ENCODE data around the gene LIN28B.
A peak's percentile ranks its signal among the peaks of the same experiment; 100 is the strongest.
"Not testable (repeated sequence)": the region's sequence is repeated elsewhere in the genome, so short reads cannot be mapped to it uniquely, and the experiment has no call there.

The LIN28B gene

GRCh38 chr6:104969785-104970581 is 13.1 kb downstream of the LIN28B start:
- no peaks in the 10 kb centered on the region for H3K36me3 ChIP-seq (replicated peaks)
- in situ Hi-C loops (cut with MboI; ENCODE audit: low sequenced_read_pairs), result no loop called here
- no peak overlapping the region for H3K4me3 ChIP-seq
- no peaks in the 10 kb centered on the region for H3K9me3 ChIP-seq
- no peak for DNase-seq (ENCODE audit: low spot score in 2 of 2)
- H3K27me3 ChIP-seq (ENCODE audit: low read depth), result no peaks in the 10 kb centered on the region
- peaks cover 40% of the 10 kb centered on the region for H3K4me1 ChIP-seq

- peaks cover 31% of the 10 kb centered on the region for H3K4me1 ChIP-seq
- in situ Hi-C loops (cut with MboI; ENCODE audit: low sequenced_read_pairs), result no loop called here
- no peaks in the 10 kb centered on the region for H3K27me3 ChIP-seq (ENCODE audit: low read depth)
- DNase-seq (ENCODE audit: low spot score in 2 of 2), result no peak
- H3K9me3 ChIP-seq, result no peaks in the 10 kb centered on the region
- H3K4me3 ChIP-seq, result no peak overlapping the region
- no peaks in the 10 kb centered on the region for H3K36me3 ChIP-seq (replicated peaks)
Observed at GRCh38 chr6:104973404-104973803, 16.5 kb downstream of the LIN28B start.

GRCh38 chr6:104983296-104983695 is 26.4 kb downstream of the LIN28B start:
- no peak for DNase-seq (ENCODE audit: low spot score in 2 of 2)
- Histone ChIP-seq H3K36me3 (replicated peaks) (no peaks in the 10 kb centered on the region; the same call in 1 of the 2 replicates), H3K27me3 (ENCODE audit: low read depth) (no peaks in the 10 kb centered on the region), H3K9me3 (no peaks in the 10 kb centered on the region), H3K4me3 (no peak overlapping the region), H3K4me1 (peaks cover 14% of the 10 kb centered on the region)
- in situ Hi-C loops (cut with MboI; ENCODE audit: low sequenced_read_pairs), result no loop called here

GRCh38 chr6:104983776-104984175 is 26.9 kb downstream of the LIN28B start:
- DNase-seq (ENCODE audit: low spot score in 2 of 2), result no peak
- Histone ChIP-seq H3K9me3 (no peaks in the 10 kb centered on the region), H3K4me3 (no peak overlapping the region), H3K36me3 (replicated peaks) (no peaks in the 10 kb centered on the region; the same call in 1 of the 2 replicates), H3K27me3 (ENCODE audit: low read depth) (no peaks in the 10 kb centered on the region), H3K4me1 (peaks cover 14% of the 10 kb centered on the region)
- in situ Hi-C loops (cut with MboI; ENCODE audit: low sequenced_read_pairs), result no loop called here

- H3K4me3 ChIP-seq, result no peak overlapping the region
- peak in 1 of 2 experiments; percentile 42 for DNase-seq (ENCODE audit: low spot score in 2 of 2)
- no peaks in the 10 kb centered on the region; the same call in 1 of the 2 replicates for H3K36me3 ChIP-seq (replicated peaks)
- in situ Hi-C loops (cut with MboI; ENCODE audit: low sequenced_read_pairs), result no loop called here
- no peaks in the 10 kb centered on the region for H3K27me3 ChIP-seq (ENCODE audit: low read depth)
- H3K9me3 ChIP-seq, result no peaks in the 10 kb centered on the region
- peaks cover 15% of the 10 kb centered on the region for H3K4me1 ChIP-seq
Observed at GRCh38 chr6:104984831-104985230, 27.9 kb downstream of the LIN28B start.

- H3K27me3 ChIP-seq (ENCODE audit: low read depth); DNase-seq (ENCODE audit: low spot score in 2 of 2); in situ Hi-C loops (cut with MboI; ENCODE audit: low sequenced_read_pairs); H3K36me3 ChIP-seq (replicated peaks); H3K4me3 ChIP-seq; H3K9me3 ChIP-seq: not testable (repeated sequence)
- H3K4me1 ChIP-seq, result peaks cover 15% of the 10 kb centered on the region
Observed at GRCh38 chr6:104985875-104986274, 29.0 kb downstream of the LIN28B start.

- in situ Hi-C loops (cut with MboI; ENCODE audit: low sequenced_read_pairs), result no loop called here
Observed at GRCh38 chr6:104986625-104987024, 29.7 kb downstream of the LIN28B start.

GRCh38 chr6:104987218-104987617 is 30.3 kb downstream of the LIN28B start:
- Histone ChIP-seq H3K4me3 (no peak overlapping the region), H3K36me3 (replicated peaks) (peaks cover 2% of the 10 kb centered on the region), H3K27me3 (ENCODE audit: low read depth) (no peaks in the 10 kb centered on the region), H3K9me3 (no peaks in the 10 kb centered on the region), H3K4me1 (peaks cover 11% of the 10 kb centered on the region)
- in situ Hi-C loops (cut with MboI; ENCODE audit: low sequenced_read_pairs), result no loop called here
- DNase-seq (ENCODE audit: low spot score in 2 of 2), result no peak

More at GRCh38 chr6:104986625-104987024, 29.7 kb downstream of the LIN28B start:
- Histone ChIP-seq H3K4me1 (peaks cover 11% of the 10 kb centered on the region), H3K27me3 (ENCODE audit: low read depth) (no peaks in the 10 kb centered on the region), H3K4me3 (no peak overlapping the region), H3K36me3 (replicated peaks) (no peaks in the 10 kb centered on the region; the same call in 1 of the 2 replicates), H3K9me3 (no peaks in the 10 kb centered on the region)
- no peak for DNase-seq (ENCODE audit: low spot score in 2 of 2)

- H3K9me3 ChIP-seq, result no peaks in the 10 kb centered on the region
- in situ Hi-C loops (cut with MboI; ENCODE audit: low sequenced_read_pairs), result no loop called here
- H3K36me3 ChIP-seq (replicated peaks), result peaks cover 8% of the 10 kb centered on the region
Observed at GRCh38 chr6:104990085-104990484, 33.2 kb downstream of the LIN28B start.

GRCh38 chr6:104991062-104991461 is 34.2 kb downstream of the LIN28B start:
- H3K27me3 ChIP-seq (ENCODE audit: low read depth); in situ Hi-C loops (cut with MboI; ENCODE audit: low sequenced_read_pairs); H3K4me1 ChIP-seq; H3K4me3 ChIP-seq; H3K36me3 ChIP-seq (replicated peaks); H3K9me3 ChIP-seq; DNase-seq (ENCODE audit: low spot score in 2 of 2): not testable (repeated sequence)

More at GRCh38 chr6:104990085-104990484, 33.2 kb downstream of the LIN28B start:
- DNase-seq (ENCODE audit: low spot score in 2 of 2), result no peak
- Histone ChIP-seq H3K4me1 (peaks cover 6% of the 10 kb centered on the region), H3K27me3 (ENCODE audit: low read depth) (no peaks in the 10 kb centered on the region), H3K4me3 (no peak overlapping the region)

- H3K4me3 ChIP-seq; H3K9me3 ChIP-seq; DNase-seq (ENCODE audit: low spot score in 2 of 2); H3K4me1 ChIP-seq; H3K27me3 ChIP-seq (ENCODE audit: low read depth); in situ Hi-C loops (cut with MboI; ENCODE audit: low sequenced_read_pairs); H3K36me3 ChIP-seq (replicated peaks): not testable (repeated sequence)
Observed at GRCh38 chr6:104993576-104993975, 36.7 kb downstream of the LIN28B start.

GRCh38 chr6:104995989-104996617 is 39.2 kb downstream of the LIN28B start:
- Histone ChIP-seq H3K27me3 (ENCODE audit: low read depth) (no peaks in the 10 kb centered on the region), H3K4me3 (no peak overlapping the region), H3K9me3 (no peaks in the 10 kb centered on the region), H3K36me3 (replicated peaks) (peaks cover 8% of the 10 kb centered on the region), H3K4me1 (peaks cover 3% of the 10 kb centered on the region; the same call in 1 of the 2 replicates)
- no peak for DNase-seq (ENCODE audit: low spot score in 2 of 2)
- in situ Hi-C loops (cut with MboI; ENCODE audit: low sequenced_read_pairs), result no loop called here

- no peaks in the 10 kb centered on the region for H3K9me3 ChIP-seq
- peaks cover 3% of the 10 kb centered on the region; the same call in 1 of the 2 replicates for H3K4me1 ChIP-seq
- H3K27me3 ChIP-seq (ENCODE audit: low read depth), result no peaks in the 10 kb centered on the region
- in situ Hi-C loops (cut with MboI; ENCODE audit: low sequenced_read_pairs), result no loop called here
- no peaks in the 10 kb centered on the region for H3K36me3 ChIP-seq (replicated peaks)
- H3K4me3 ChIP-seq, result no peak overlapping the region
- no peak for DNase-seq (ENCODE audit: low spot score in 2 of 2)
Observed at GRCh38 chr6:105001063-105001462, 44.2 kb downstream of the LIN28B start.

GRCh38 chr6:105001906-105002305 is 45.0 kb downstream of the LIN28B start:
- in situ Hi-C loops (cut with MboI; ENCODE audit: low sequenced_read_pairs), result no loop called here
- Histone ChIP-seq H3K4me1 (peaks cover 3% of the 10 kb centered on the region; the same call in 1 of the 2 replicates), H3K4me3 (no peak overlapping the region), H3K9me3 (no peaks in the 10 kb centered on the region), H3K27me3 (ENCODE audit: low read depth) (no peaks in the 10 kb centered on the region), H3K36me3 (replicated peaks) (no peaks in the 10 kb centered on the region)
- DNase-seq (ENCODE audit: low spot score in 2 of 2), result no peak

Data from HAP-1 (cell line).